ENCODE results near the gene TYW1B.
"Not testable (repeated sequence)": the region's sequence is repeated elsewhere in the genome, so short reads cannot be mapped to it uniquely, and the experiment has no call there.

The TYW1B gene, protein sequence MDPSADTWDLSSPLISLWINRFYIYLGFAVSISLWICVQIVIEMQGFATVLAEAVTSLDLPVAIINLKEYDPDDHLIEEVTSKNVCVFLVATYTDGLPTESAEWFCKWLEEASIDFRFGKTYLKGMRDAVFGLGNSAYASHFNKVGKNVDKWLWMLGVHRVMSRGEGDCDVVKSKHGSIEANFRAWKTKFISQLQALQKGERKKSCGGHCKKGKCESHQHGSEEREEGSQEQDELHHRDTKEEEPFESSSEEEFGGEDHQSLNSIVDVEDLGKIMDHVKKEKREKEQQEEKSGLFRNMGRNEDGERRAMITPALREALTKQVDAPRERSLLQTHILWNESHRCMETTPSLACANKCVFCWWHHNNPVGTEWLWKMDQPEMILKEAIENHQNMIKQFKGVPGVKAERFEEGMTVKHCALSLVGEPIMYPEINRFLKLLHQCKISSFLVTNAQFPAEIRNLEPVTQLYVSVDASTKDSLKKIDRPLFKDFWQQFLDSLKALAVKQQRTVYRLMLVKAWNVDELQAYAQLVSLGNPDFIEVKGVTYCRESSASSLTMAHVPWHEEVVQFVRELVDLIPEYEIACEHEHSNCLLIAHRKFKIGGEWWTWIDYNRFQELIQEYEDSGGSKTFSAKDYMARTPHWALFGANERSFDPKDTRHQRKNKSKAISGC

DNA sequence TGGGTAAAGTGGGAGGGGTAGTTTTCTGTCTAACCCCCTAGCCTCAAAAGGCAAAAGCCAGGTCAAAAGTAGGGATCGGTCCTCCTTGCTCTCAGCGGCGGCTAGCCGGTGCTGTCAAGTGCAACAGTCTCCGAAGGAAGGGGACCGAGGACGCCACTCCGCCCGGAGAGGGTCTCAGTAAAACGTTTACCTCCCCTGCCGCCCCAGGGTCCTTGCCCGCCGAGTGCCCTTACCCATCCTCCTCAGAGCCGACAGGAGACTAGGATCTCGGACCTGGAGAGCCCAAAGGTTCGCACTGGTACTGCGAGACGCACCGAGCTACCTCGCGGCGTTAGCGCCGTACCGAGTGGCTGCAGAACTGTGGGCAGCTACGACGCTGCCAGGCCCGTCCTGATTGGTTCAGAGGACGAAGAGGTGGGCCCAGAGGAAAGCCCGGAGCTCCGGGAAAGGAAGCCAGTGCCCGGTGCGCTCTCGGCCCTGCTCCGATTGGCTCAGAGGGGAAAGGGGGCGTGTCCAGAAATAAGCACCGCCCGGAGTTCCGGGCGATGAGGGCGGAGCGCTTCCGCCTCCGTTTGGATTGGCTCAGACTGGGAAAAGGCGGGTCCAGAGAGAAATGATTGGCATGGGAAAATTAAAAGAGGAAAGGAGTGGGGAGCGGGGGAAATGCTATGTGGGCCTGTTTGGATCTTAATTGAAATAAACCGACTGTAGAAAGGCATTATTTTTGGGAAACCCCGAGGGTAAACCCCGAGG lies at the start of gene TYW1B:
TYW1B (minus strand) TSS at position 362 of the 753 bp plus-strand sequence; CDS start at position 237, 125 bp downstream.
- DNase-seq = peak; percentile 98

GRCh38 chr7:72867591-72867990 lies 39.6 kb upstream of the TYW1B start:
- DNase-seq = not testable (repeated sequence)

DNA sequence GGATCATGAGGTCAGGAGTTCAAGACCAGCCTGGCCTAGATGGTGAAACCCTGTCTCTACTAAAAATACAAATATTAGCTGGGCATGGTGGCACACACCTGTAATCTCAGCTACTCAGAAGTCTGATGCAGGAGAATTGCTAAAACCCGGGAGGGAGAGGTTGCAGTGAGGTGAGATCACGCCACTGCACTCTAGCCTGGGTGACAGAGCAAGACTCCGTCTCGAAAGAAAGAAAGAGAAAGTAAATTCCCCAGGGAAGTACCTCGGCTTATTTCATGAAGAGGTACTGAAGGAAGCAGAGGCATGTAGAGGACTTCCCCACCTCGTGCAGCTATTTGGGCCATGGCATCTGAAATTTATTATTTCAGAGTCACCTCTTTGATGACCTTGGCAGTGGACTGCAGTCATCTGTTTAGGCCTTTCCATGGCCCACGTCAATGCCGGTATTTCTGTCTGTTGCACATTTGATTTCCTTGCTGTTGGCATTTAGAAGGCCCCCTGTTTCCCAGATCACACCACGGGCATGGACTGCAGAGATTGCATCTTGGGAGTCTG lies 30.9 kb upstream of the TYW1B start:
- DNase-seq = not testable (repeated sequence)

DNA sequence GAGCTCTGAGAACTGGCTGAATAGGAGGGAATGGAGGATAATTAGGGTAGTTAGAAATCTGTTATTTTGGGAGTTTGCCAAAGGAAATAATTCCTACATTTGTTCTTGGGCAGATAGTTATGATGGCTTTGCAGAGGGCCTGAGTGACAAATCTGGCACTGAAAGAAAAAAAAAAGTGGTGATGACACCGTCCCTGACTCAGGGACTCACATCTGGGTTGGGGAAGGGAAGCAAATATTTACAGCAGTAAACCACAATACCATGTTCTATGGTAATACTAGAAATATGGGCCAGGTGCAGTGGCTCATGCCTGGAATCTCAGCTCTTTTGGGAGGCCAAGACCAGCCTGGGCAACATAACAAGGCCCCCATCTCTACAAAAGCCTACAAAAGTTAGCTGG lies 29.9 kb upstream of the TYW1B start:
- DNase-seq = not testable (repeated sequence)

GRCh38 chr7:72855261-72855660 lies 27.3 kb upstream of the TYW1B start:
- not testable (repeated sequence) for DNase-seq

GRCh38 chr7:72852937-72853336 lies 24.9 kb upstream of the TYW1B start:
- DNase-seq = not testable (repeated sequence)

DNA sequence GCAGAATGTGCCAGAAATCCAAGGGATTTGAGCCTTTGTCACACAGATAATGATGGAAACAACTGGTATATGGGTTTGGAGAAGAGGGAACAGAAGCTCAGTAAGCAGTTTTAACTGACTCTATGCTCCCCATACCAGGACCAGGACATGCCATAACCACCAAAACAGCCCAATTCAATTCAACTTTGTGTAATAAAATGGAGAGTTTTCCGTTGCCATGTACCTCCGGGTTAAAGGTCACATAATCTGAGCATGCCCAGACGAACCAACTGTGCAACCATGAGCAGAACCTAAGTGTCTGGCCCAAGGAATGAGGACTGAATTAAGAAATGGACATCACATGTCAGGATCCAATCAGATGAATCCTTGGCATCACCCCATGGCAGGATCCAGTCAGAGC lies 22.7 kb upstream of the TYW1B start:
- not testable (repeated sequence) for DNase-seq

DNA sequence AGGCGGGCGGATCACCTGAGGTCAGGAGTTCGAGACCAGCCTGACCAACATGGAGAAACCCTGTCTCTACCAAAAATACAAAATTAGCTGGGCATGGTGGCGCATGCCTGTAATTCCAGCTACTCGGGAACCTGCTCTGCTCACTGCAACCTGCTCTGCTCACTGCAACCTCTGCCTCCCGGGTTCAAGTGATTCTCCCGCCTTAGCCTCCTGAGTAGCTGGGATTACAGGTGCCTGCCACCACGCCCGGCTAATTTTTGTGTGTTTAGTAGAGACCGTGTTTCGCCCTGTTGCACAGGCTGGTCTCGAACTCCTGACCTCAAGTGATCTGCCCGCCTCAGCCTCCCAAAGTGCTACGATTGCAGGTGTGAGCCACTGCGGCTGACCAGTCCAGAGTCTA lies 16.1 kb upstream of the TYW1B start:
- DNase-seq = not testable (repeated sequence)

DNA sequence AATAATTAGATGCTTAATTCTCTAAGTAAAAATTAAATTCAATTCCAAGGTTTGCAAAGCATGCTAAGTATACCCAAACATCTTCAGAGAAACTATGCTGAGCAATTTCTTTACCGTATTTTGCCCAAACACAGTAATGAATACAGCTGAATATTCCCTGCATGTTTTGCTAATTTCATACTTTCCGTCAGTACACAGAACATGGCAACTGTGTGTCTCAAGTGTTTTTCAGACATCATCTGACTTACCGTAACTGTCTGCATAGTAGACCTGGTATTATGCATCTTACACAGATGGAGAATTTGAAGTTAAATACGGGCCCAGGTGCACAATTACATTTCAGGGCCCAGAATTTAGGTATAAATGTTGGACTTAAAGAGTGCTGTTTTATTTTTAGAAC lies 15.2 kb upstream of the TYW1B start:
- DNase-seq = not testable (repeated sequence)

- DNase-seq = not testable (repeated sequence)
These were observed 13.0 kb upstream of the TYW1B start for GRCh38 chr7:72840966-72841511.

DNA sequence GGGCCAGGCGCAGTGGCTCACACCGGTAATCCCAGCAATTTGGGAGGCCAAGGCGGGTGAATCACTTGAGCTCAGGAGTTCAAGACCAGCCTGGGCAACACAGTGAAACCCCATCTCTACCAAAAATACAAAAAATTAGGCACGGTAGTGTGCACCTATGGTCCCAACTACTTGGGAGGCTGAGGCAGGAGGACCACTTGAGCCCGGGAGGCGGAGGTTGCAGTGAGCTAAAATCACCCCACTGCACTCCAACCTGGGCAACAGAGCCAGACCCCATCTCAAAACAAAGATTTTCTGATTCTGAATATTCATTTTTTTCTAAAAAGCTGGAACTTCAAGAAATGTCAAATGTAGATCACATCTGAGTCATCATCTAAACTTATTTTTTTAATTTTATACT lies 10.3 kb upstream of the TYW1B start:
- DNase-seq = not testable (repeated sequence)

GRCh38 chr7:72837291-72837690 lies 9.3 kb upstream of the TYW1B start:
- DNase-seq = not testable (repeated sequence)

GRCh38 chr7:72830567-72830966 lies 2.6 kb upstream of the TYW1B start:
- DNase-seq = not testable (repeated sequence)

- DNase-seq = peak; percentile 78
These were observed 1.8 kb upstream of the TYW1B start for GRCh38 chr7:72829687-72830354.

DNA sequence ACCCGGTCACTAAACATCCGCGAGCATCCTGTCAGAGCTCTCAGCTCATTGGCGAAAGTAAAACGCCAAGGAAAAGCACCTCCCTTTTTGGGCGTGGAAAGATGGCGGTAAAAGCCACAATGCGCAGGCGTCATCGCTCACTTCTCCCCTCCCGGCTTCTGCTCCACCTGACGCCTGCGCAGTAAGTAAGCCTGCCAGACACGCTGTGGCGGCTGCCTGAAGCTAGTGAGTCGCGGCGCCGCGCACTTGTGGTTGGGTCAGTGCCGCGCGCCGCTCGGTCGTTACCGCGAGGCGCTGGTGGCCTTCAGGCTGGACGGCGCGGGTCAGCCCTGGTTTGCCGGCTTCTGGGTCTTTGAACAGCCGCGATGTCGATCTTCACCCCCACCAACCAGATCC lies 1.3 kb upstream of the TYW1B start:
- peak; percentile 100 for DNase-seq

- not testable (repeated sequence) for DNase-seq
These were observed 4.0 kb downstream of the TYW1B start for GRCh38 chr7:72823765-72824732.

DNA sequence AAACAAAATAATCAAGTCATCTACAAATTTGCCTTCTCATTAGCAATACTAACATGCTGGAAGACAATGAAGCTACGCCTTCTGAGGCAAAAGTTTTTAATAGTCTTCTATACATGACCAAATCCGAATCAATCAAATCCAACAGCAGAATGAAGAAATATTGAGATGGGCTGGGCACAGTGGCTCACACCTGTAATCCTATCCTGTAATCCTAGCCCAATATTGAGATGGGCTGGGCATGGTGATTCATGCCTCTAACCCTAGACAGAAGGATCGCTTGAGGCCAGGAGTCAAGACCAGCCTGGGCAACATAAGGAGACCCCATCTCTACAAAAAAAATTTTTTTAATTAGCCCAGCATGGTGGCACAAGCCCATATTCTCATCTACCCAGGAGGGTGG lies 5.5 kb downstream of the TYW1B start:
- not testable (repeated sequence) for DNase-seq

DNA sequence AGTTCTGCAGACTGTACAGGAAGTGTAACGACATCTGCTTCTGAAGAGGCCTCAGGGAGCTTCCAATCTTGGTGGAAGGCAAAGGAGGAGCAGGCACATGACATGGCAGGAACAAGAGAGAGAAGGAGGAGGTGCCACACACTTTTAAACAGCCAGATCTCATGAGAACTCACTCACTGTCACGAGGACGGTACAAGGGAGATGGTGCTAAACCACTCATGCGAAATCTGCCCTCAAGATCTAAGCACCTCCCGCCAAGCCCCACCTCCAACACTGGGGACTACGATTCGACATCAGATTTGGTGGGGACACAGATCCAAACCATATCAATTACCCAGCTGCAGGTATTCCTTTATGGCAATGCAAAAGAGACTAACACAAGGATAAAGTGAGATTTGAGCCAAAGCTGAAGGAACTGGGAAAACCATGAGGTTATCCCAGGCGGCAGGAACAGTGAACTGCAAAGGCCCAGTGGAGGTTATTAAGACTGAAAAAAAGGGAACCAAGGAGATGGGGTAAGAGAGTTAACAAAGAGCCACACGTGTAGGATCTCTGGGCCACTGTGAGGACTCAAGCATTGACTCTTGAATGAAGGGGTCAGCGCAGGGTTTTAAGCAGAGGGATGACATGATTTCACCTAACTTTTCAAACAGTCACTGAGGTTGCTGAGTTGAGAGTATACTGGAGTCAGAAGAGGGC lies 9.2 kb downstream of the TYW1B start:
- peak; percentile 9 for DNase-seq

DNA sequence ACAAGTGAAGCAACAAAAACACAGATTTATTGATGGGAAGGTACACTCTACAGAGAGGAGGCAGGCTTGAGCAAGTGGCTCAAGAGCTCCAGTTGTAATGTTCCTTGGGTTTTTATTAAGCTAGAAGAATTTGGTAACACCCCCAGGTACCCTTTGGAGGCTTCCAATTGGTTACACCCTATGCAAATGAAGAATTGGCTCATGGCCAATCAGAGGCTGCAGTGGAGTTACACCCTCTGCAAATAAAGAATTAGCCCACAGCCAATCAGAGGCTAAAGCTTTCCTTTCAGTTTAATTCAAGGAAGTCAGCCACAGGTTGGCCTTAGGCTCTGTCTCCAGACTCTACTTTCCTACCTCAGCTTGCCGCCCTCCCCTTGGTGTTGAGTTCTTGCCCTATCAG lies 10.3 kb downstream of the TYW1B start:
- DNase-seq = peak; percentile 76

Measured in hematopoietic multipotent progenitor cell treated with erythropoietin and hydrocortisone succinate and interleukin-3 and kit ligand, for 6 days (in vitro differentiated cells).